Ishikawa (cell line): Measurements from ENCODE around the gene TNFSF13.

ENCODE experiments used
- CEBPB ChIP-seq: IDR thresholded peaks from 2 replicates; pipeline ENCODE4 v1.6.1; 2012
- CREB1 ChIP-seq: IDR thresholded peaks from 2 replicates; pipeline ENCODE4 v1.6.1; 2012; ENCODE audit warnings: low read depth
- EGR1 ChIP-seq: IDR thresholded peaks from 2 replicates; pipeline ENCODE4 v1.6.1; 2012
- EP300 ChIP-seq: IDR thresholded peaks from 2 replicates; pipeline ENCODE4 v1.6.1; 2012; ENCODE audit warnings: borderline replicate concordance
- FOXM1 ChIP-seq: IDR thresholded peaks from 2 replicates; pipeline ENCODE4 v1.6.1; 2012; ENCODE audit warnings: low read depth, borderline replicate concordance
- MAX ChIP-seq: IDR thresholded peaks from 2 replicates; pipeline ENCODE4 v1.6.1; 2012
- NFIC ChIP-seq: IDR thresholded peaks from 2 replicates; pipeline ENCODE4 v1.6.1; 2012
- RAD21 ChIP-seq: IDR thresholded peaks from 2 replicates; pipeline ENCODE4 v1.6.1; 2012; ENCODE audit warnings: low read depth
- REST ChIP-seq: IDR thresholded peaks from 2 replicates; pipeline ENCODE4 v1.6.1; 2012; ENCODE audit warnings: low read depth, mild to moderate bottlenecking
- TAF1 ChIP-seq: IDR thresholded peaks from 2 replicates; pipeline ENCODE4 v1.6.1; 2012; ENCODE audit warnings: low read depth, mild to moderate bottlenecking
- TCF12 ChIP-seq: IDR thresholded peaks from 2 replicates; pipeline ENCODE4 v1.6.1; 2012; ENCODE audit warnings: low read depth
- TEAD4 ChIP-seq: IDR thresholded peaks from 2 replicates; pipeline ENCODE4 v1.6.1; 2012
- USF1 ChIP-seq: IDR thresholded peaks from 2 replicates; pipeline ENCODE4 v1.6.1; 2012
- YY1 ChIP-seq: IDR thresholded peaks from 2 replicates; pipeline ENCODE4 v1.6.1; 2012; ENCODE audit warnings: low read depth
- ZBTB7A ChIP-seq: IDR thresholded peaks from 2 replicates; pipeline ENCODE4 v1.6.1; 2012; ENCODE audit warnings: low read depth

TNFSF13 gene

GRCh38 chr17:7555320-7555948 lies 3.1 kb upstream of the TNFSF13 start:
- TF ChIP-seq TEAD4 (no peak), CREB1 (no peak), TAF1 (no peak), FOXM1 (no peak), EP300 (no peak), YY1 (no peak), REST (no peak), USF1 (no peak), TCF12 (no peak), MAX (no peak), EGR1 (no peak)

- TF ChIP-seq EP300 (no peak), TAF1 (no peak), YY1 (no peak), NFIC (no peak), REST (no peak), TCF12 (no peak), TEAD4 (no peak), MAX (no peak), FOXM1 (no peak), CEBPB (no peak), ZBTB7A (no peak)
Measured at GRCh38 chr17:7556627-7557026, 1.9 kb upstream of the TNFSF13 start.

- no peak for TF ChIP-seq YY1
- no peak for TF ChIP-seq TEAD4
- TF ChIP-seq USF1 = no peak
- TF ChIP-seq EP300 = no peak
- no peak for TF ChIP-seq ZBTB7A
- no peak for TF ChIP-seq TCF12
- no peak for TF ChIP-seq TAF1
- no peak for TF ChIP-seq EGR1
- no peak for TF ChIP-seq CEBPB
- no peak for TF ChIP-seq REST
- TF ChIP-seq MAX = no peak
- no peak for TF ChIP-seq CREB1
- no peak for TF ChIP-seq FOXM1
- TF ChIP-seq RAD21 = no peak
- no peak for TF ChIP-seq NFIC
Measured at GRCh38 chr17:7557147-7557764, 1.3 kb upstream of the TNFSF13 start.

GRCh38 chr17:7557775-7558543 lies 591 bp upstream of the TNFSF13 start:
- TF ChIP-seq TAF1 = peak; percentile 56
- TF ChIP-seq REST = no peak
- TF ChIP-seq ZBTB7A = peak; percentile 93
- no peak for TF ChIP-seq FOXM1
- peak; percentile 63; the same call in 1 of the 2 replicates for TF ChIP-seq MAX
- 0 out of 2 replicates have a peak, but pooled peaks have one; percentile 15 for TF ChIP-seq TEAD4
- TF ChIP-seq RAD21 = no peak
- TF ChIP-seq CEBPB = peak; percentile 28; the same call in 1 of the 2 replicates
- TF ChIP-seq TCF12 = 0 out of 2 replicates have a peak, but pooled peaks have one; percentile 6
- TF ChIP-seq USF1 = peak; percentile 49; the same call in 1 of the 2 replicates
- no peak for TF ChIP-seq NFIC
- TF ChIP-seq YY1 = 0 out of 2 replicates have a peak, but pooled peaks have one; percentile 29
